ENCODE data around the gene PLAAT3. TPM values are rescaled to one million over a fixed set of nuclear protein-coding genes. Genes with fewer than 3 reads are reported as not detected.
"Not testable (repeated sequence)": the region's sequence is repeated elsewhere in the genome, so short reads cannot be mapped to it uniquely, and the experiment has no call there.

Gene PLAAT3
- total and polyA plus RNA-seq, 11 donors = 74.9 to 191 (median 126) TPM

- H3K4me3 ChIP-seq = no peak overlapping the region
- no peak for TF ChIP-seq POLR2A (IDR thresholded peaks at IDR 0.05)
- TF ChIP-seq, protein P1, sequence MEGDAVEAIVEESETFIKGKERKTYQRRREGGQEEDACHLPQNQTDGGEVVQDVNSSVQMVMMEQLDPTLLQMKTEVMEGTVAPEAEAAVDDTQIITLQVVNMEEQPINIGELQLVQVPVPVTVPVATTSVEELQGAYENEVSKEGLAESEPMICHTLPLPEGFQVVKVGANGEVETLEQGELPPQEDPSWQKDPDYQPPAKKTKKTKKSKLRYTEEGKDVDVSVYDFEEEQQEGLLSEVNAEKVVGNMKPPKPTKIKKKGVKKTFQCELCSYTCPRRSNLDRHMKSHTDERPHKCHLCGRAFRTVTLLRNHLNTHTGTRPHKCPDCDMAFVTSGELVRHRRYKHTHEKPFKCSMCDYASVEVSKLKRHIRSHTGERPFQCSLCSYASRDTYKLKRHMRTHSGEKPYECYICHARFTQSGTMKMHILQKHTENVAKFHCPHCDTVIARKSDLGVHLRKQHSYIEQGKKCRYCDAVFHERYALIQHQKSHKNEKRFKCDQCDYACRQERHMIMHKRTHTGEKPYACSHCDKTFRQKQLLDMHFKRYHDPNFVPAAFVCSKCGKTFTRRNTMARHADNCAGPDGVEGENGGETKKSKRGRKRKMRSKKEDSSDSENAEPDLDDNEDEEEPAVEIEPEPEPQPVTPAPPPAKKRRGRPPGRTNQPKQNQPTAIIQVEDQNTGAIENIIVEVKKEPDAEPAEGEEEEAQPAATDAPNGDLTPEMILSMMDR (IDR thresholded peaks at IDR 0.05) = no peak
- 88 to 99% (median 90%) methylated on average over 3 of the region's 3 CpGs for WGBS, 4 donors
- H3K27me3 ChIP-seq = no peaks in the 10 kb centered on the region
- H3K4me1 ChIP-seq = no peaks in the 10 kb centered on the region
- intact Hi-C loops (cut with DNase I) = no loop called here
- peaks cover 0 to 95% (median 82%) of the 10 kb centered on the region in 9 donors for H3K36me3 ChIP-seq
- no peaks in the 10 kb centered on the region for H3K9me3 ChIP-seq
- ATAC-seq (no peak), DNase-seq (no peak)
- H3K27ac ChIP-seq = no peak overlapping the region
Observed at GRCh38 chr11:63652671-63653070, 38.4 kb upstream of the PLAAT3 start.

DNA sequence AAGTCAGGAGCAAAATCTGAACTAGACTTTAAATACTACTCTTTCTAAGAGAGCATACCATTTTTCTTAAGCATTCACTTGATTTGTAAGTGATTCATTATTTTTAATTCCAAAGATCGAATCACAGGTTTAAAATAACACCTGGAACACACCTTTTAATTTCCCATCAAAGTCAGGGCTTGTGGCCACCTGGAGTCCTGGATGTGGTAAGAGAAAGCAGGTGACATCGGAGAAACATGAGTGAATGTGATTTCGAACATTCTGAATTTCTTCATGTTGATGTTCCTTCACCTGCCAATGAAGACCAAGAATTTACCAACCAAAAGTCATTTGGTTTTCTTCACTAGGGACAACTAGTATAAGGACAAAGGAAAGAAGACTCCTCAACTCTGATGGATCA lies 29.0 kb upstream of the PLAAT3 start:
- ATAC-seq (no peak), DNase-seq (no peak)
- H3K36me3 ChIP-seq = peaks cover 0 to 89% (median 84%) of the 10 kb centered on the region in 9 donors
- no peak for TF ChIP-seq POLR2A (IDR thresholded peaks at IDR 0.05)
- no peak overlapping the region for H3K27ac ChIP-seq
- peaks cover 0 to 8% (median 0%) of the 10 kb centered on the region in 12 donors for H3K4me1 ChIP-seq
- no peak overlapping the region for H3K4me3 ChIP-seq
- intact Hi-C loops (cut with DNase I) = loop anchor here in 6 of 10 donors (5.0 to 10.0 kb wide), 3 partner anchors 92 to 611 kb away; no protein-coding TSS in a partner anchor
- no peaks in the 10 kb centered on the region for H3K9me3 ChIP-seq
- 93 to 100% (median 97%) methylated on average over 3 of the region's 3 CpGs for WGBS, 4 donors
- no peaks in the 10 kb centered on the region for H3K27me3 ChIP-seq

GRCh38 chr11:63641727-63642126 lies 27.5 kb upstream of the PLAAT3 start:
- Histone ChIP-seq H3K27ac (no peak overlapping the region), H3K4me3 (no peak overlapping the region), H3K9me3 (no peaks in the 10 kb centered on the region), H3K4me1 (peaks cover 0 to 8% (median 0%) of the 10 kb centered on the region in 12 donors), H3K27me3 (no peaks in the 10 kb centered on the region), H3K36me3 (peaks cover 0 to 89% (median 79%) of the 10 kb centered on the region in 9 donors)
- TF ChIP-seq POLR2A (IDR thresholded peaks at IDR 0.05) = no peak
- TF ChIP-seq, protein P1 (IDR thresholded peaks at IDR 0.05) = peak in 3 of 12 donors; percentile 16 to 28 (median 20)
- DNase-seq (no peak), ATAC-seq (peak in 1 of 4 donors; percentile 29)
- intact Hi-C loops (cut with DNase I) = loop anchor here in 6 of 10 donors (5.0 to 10.0 kb wide), 3 partner anchors 93 to 609 kb away; no protein-coding TSS in a partner anchor

DNA sequence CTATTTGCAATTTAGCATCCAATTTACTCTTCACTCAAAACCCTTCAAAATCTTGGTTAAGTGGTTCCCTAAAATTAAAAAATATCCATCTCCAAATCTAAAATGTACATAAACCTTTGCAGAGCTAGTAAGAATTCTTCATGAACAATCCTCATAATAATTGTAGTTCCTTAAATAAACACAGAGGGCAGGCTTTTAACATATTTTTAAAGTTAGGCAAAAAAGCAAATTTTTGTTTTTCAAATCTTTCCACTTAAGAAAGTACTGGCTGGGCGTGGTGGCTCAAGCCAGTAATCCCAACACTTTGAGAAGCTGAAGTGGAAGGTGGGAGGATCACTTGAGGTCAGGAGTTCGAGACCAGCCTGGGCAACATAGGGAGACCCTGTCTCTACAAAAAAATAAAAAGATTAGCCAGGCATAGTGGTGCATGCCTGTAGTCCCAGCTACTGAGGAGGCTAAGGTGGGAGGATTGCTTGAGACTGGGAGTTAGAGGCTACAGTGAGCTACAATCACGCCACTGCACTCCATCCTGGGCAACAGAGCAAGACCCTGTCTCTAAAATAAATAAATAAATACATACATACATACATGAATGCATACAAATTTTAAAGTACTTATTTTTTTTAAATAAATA lies 25.1 kb upstream of the PLAAT3 start:
- intact Hi-C loops (cut with DNase I) = loop anchor here in 5 of 10 donors (2.0 to 10.0 kb wide), 5 partner anchors 98 to 615 kb away; no protein-coding TSS in a partner anchor
- peaks cover 0 to 89% (median 79%) of the 10 kb centered on the region in 9 donors for H3K36me3 ChIP-seq
- no peaks in the 10 kb centered on the region for H3K27me3 ChIP-seq
- WGBS, 4 donors = 76 to 81% (median 78%) methylated on average over 3 of the region's 3 CpGs
- DNase-seq (no peak), ATAC-seq (peak in 1 of 4 donors; percentile 26)
- TF ChIP-seq, protein P1 (IDR thresholded peaks at IDR 0.05) = peak in 11 of 12 donors; percentile 27 to 63 (median 48)
- no peak for TF ChIP-seq POLR2A (IDR thresholded peaks at IDR 0.05)
- H3K4me3 ChIP-seq = no peak overlapping the region
- H3K4me1 ChIP-seq = peaks cover 0 to 8% (median 0%) of the 10 kb centered on the region in 12 donors
- H3K27ac ChIP-seq = peak overlapping the region in 1 of 12 donors; percentile 4
- no peaks in the 10 kb centered on the region for H3K9me3 ChIP-seq

- WGBS, 4 donors = 95 to 99% (median 96%) methylated on average over 8 of the region's 8 CpGs
Observed at GRCh38 chr11:63638436-63638835, 24.2 kb upstream of the PLAAT3 start.

More at GRCh38 chr11:63638436-63638835, 24.2 kb upstream of the PLAAT3 start:
- not testable (repeated sequence) for H3K4me3 ChIP-seq, ATAC-seq, H3K27me3 ChIP-seq, H3K27ac ChIP-seq, H3K9me3 ChIP-seq, DNase-seq
- peaks cover 0 to 12% (median 0%) of the 10 kb centered on the region in 12 donors for H3K4me1 ChIP-seq
- intact Hi-C loops (cut with DNase I) = loop anchor here in 5 of 10 donors (2.0 to 10.0 kb wide), 5 partner anchors 99 to 614 kb away; no protein-coding TSS in a partner anchor
- peaks cover 0 to 89% (median 78%) of the 10 kb centered on the region in 9 donors for H3K36me3 ChIP-seq

Data from heart left ventricle (tissue), 16 donors.